CD8-positive, alpha-beta memory T cell (primary cell): ENCODE measurements around the gene FUT8. TPM values are rescaled to one million over a fixed set of nuclear protein-coding genes. Genes with fewer than 3 reads are reported as not detected.
A peak's percentile ranks its signal among the peaks of the same experiment; 100 is the strongest.

Experiments
- CTCF ChIA-PET: fragments of 350-600 bp; sonication (Branson Sonifier 250); formaldehyde crosslinking; loops from one replicate; lab custom pipeline; 2021; ENCODE audit warnings: antibody characterized with exemption; lab: Charles Lee
- POLR2A ChIA-PET: fragments of 350-600 bp; sonication (Branson Sonifier 250); formaldehyde crosslinking; loops from one replicate; lab custom pipeline; 2021; ENCODE audit warnings: antibody characterized with exemption; lab: Charles Lee
- DNase-seq, 5 donors: peaks; one replicate each; pipeline versions ENCODE4 v3.0.0 to v3.0.0-alpha.2; 2020 to 2022; ENCODE audit warnings: mixed read lengths in 1 of 5
- H3K27ac ChIP-seq: one replicate; pipeline ENCODE4 v1.7.0; 2013; ENCODE audit warnings: low read depth, mild to moderate bottlenecking, low read length, moderate library complexity
- H3K27me3 ChIP-seq: 2 replicates; pipeline ENCODE4 v1.7.0; 2013; ENCODE audit warnings: low read length, mild to moderate bottlenecking; ENCODE audit not compliant: insufficient read depth, poor library complexity, severe bottlenecking
- H3K36me3 ChIP-seq: 2 replicates; pipeline ENCODE4 v1.7.0; 2013; ENCODE audit warnings: mild to moderate bottlenecking, low read length, moderate library complexity; ENCODE audit not compliant: insufficient read depth
- H3K4me1 ChIP-seq: 2 replicates; pipeline ENCODE4 v1.7.0; 2013; ENCODE audit warnings: mild to moderate bottlenecking, low read length, moderate library complexity; ENCODE audit not compliant: insufficient read depth
- H3K4me3 ChIP-seq: 2 replicates; pipeline ENCODE4 v1.7.0; 2013; ENCODE audit warnings: mild to moderate bottlenecking, low read length
- H3K9me3 ChIP-seq: 2 replicates; pipeline ENCODE4 v1.7.0; 2013; ENCODE audit warnings: mild to moderate bottlenecking, low read length
- H3K27ac Mint-ChIP-seq, 8 donors: one replicate each; pipeline ENCODE4 v1.8.0; 2020 to 2021; ENCODE audit warnings: mixed read lengths in 8 of 8, mild to moderate bottlenecking in 6 of 8, inconsistent platforms in 3 of 8, moderate library complexity in 3 of 8
- H3K27me3 Mint-ChIP-seq, 2 donors: one replicate each; pipeline ENCODE4 v1.8.0; 2020 to 2021; ENCODE audit warnings: mixed read lengths in 2 of 2, mild to moderate bottlenecking in 1 of 2, moderate library complexity in 1 of 2
- H3K36me3 Mint-ChIP-seq, 3 donors: one replicate each; pipeline ENCODE4 v1.8.0; 2020 to 2021; ENCODE audit warnings: mixed read lengths in 3 of 3, inconsistent platforms in 1 of 3, mild to moderate bottlenecking in 1 of 3
- H3K4me1 Mint-ChIP-seq, 3 donors: one replicate each; pipeline ENCODE4 v1.8.0; 2020 to 2021; ENCODE audit warnings: mixed read lengths in 3 of 3, inconsistent platforms in 1 of 3, mild to moderate bottlenecking in 1 of 3
- H3K4me3 Mint-ChIP-seq, 7 donors: one replicate each; pipeline ENCODE4 v1.8.0; 2020 to 2021; ENCODE audit warnings: mixed read lengths in 7 of 7, mild to moderate bottlenecking in 6 of 7, moderate library complexity in 4 of 7, inconsistent platforms in 2 of 7
- H3K9me3 Mint-ChIP-seq, 5 donors: one replicate each; pipeline ENCODE4 v1.8.0; 2020 to 2022; ENCODE audit warnings: mixed read lengths in 5 of 5, mild to moderate bottlenecking in 3 of 5, moderate library complexity in 2 of 5, inconsistent platforms in 1 of 5
- polyA plus RNA-seq: library from polyadenylated mRNA; unstranded; fragments of 300-500 nt; fragmentation: Illumina TruSeq; gene quantifications from one replicate; pipeline ENCODE4 v1.2.3, GENCODE V29; 2021
- total RNA-seq, 2 experiments: library from RNA; stranded (reverse); gene quantifications; one replicate each; pipeline ENCODE4 v1.2.3, GENCODE V29; 2021

FUT8 gene
- total and polyA plus RNA-seq, 3 experiments from 2014 or later, result 13.3 to 81.7 (median 76.0) TPM

- H3K27me3 ChIP-seq, result no peaks in the 10 kb centered on the region
- Mint-ChIP-seq H3K4me3 (peak overlapping the region in 6 of 7 donors; percentile 4 to 40 (median 16)), H3K27ac (peak overlapping the region in 4 of 8 donors; percentile 18 to 94 (median 46)), H3K4me1 (peaks cover 39 to 57% (median 51%) of the 10 kb centered on the region in 3 donors), H3K9me3 (no peaks in the 10 kb centered on the region), H3K27me3 (no peaks in the 10 kb centered on the region), H3K36me3 (peaks cover 6 to 21% (median 8%) of the 10 kb centered on the region in 3 donors)
- DNase-seq, result no peak
- H3K9me3 ChIP-seq, result no peaks in the 10 kb centered on the region
- no peaks in the 10 kb centered on the region for H3K36me3 ChIP-seq
- peaks cover 21% of the 10 kb centered on the region for H3K4me1 ChIP-seq
- no peak overlapping the region for H3K27ac ChIP-seq
- H3K4me3 ChIP-seq, result no peak overlapping the region
- ChIA-PET CTCF (no interaction called here), POLR2A (interaction anchor here (0.5 to 0.6 kb wide), 2 partner anchors 9 to 63 kb away, joined by 3 to 4 read pairs; no protein-coding TSS in a partner anchor)
Measured at GRCh38 chr14:65438266-65438933, 25.9 kb downstream of the FUT8 start.

GRCh38 chr14:65439117-65439516 is 26.6 kb downstream of the FUT8 start:
- no peak overlapping the region for H3K27ac ChIP-seq
- no peaks in the 10 kb centered on the region for H3K36me3 ChIP-seq
- H3K27ac Mint-ChIP-seq, result no peak overlapping the region
- H3K9me3 Mint-ChIP-seq, result no peaks in the 10 kb centered on the region
- H3K27me3 ChIP-seq, result no peaks in the 10 kb centered on the region
- no peak overlapping the region for H3K4me3 Mint-ChIP-seq
- peaks cover 36 to 53% (median 46%) of the 10 kb centered on the region in 3 donors for H3K4me1 Mint-ChIP-seq
- peaks cover 7 to 20% (median 8%) of the 10 kb centered on the region in 3 donors for H3K36me3 Mint-ChIP-seq
- CTCF ChIA-PET, result no interaction called here
- H3K27me3 Mint-ChIP-seq, result no peaks in the 10 kb centered on the region
- H3K4me1 ChIP-seq, result peaks cover 21% of the 10 kb centered on the region
- no peak for DNase-seq
- no peaks in the 10 kb centered on the region for H3K9me3 ChIP-seq
- POLR2A ChIA-PET, result interaction anchor here (0.6 kb wide), 1 partner anchor 63 kb away, joined by 3 read pairs; no protein-coding TSS in a partner anchor
- H3K4me3 ChIP-seq, result no peak overlapping the region

GRCh38 chr14:65440230-65440629 is 27.7 kb downstream of the FUT8 start:
- no peak for DNase-seq
- POLR2A ChIA-PET, result no interaction called here
- Histone ChIP-seq H3K4me1 (peaks cover 21% of the 10 kb centered on the region), H3K27me3 (no peaks in the 10 kb centered on the region), H3K4me3 (no peak overlapping the region), H3K36me3 (no peaks in the 10 kb centered on the region), H3K9me3 (no peaks in the 10 kb centered on the region), H3K27ac (no peak overlapping the region)
- Mint-ChIP-seq H3K27ac (no peak overlapping the region), H3K36me3 (peaks cover 11 to 21% (median 18%) of the 10 kb centered on the region in 3 donors), H3K27me3 (no peaks in the 10 kb centered on the region), H3K4me3 (no peak overlapping the region), H3K9me3 (peaks cover 0 to 2% (median 0%) of the 10 kb centered on the region in 5 donors), H3K4me1 (peaks cover 31 to 53% (median 46%) of the 10 kb centered on the region in 3 donors)
- CTCF ChIA-PET, result no interaction called here

GRCh38 chr14:65444230-65444629 is 31.7 kb downstream of the FUT8 start:
- Histone ChIP-seq H3K27me3 (no peaks in the 10 kb centered on the region), H3K4me3 (no peak overlapping the region), H3K36me3 (no peaks in the 10 kb centered on the region), H3K27ac (no peak overlapping the region), H3K4me1 (no peaks in the 10 kb centered on the region), H3K9me3 (no peaks in the 10 kb centered on the region)
- no peak overlapping the region for H3K27ac Mint-ChIP-seq
- H3K4me3 Mint-ChIP-seq, result no peak overlapping the region
- H3K4me1 Mint-ChIP-seq, result peaks cover 20 to 52% (median 35%) of the 10 kb centered on the region in 3 donors
- CTCF ChIA-PET, result no interaction called here
- no peaks in the 10 kb centered on the region for H3K27me3 Mint-ChIP-seq
- no peak for DNase-seq
- H3K9me3 Mint-ChIP-seq, result peaks cover 0 to 3% (median 0%) of the 10 kb centered on the region in 5 donors
- POLR2A ChIA-PET, result no interaction called here
- H3K36me3 Mint-ChIP-seq, result peaks cover 12 to 15% (median 14%) of the 10 kb centered on the region in 3 donors

- Mint-ChIP-seq H3K27me3 (no peaks in the 10 kb centered on the region), H3K27ac (no peak overlapping the region), H3K4me3 (no peak overlapping the region), H3K9me3 (peaks cover 0 to 3% (median 0%) of the 10 kb centered on the region in 5 donors), H3K4me1 (peaks cover 14 to 46% (median 36%) of the 10 kb centered on the region in 3 donors), H3K36me3 (peaks cover 14 to 23% (median 14%) of the 10 kb centered on the region in 3 donors)
- Histone ChIP-seq H3K27me3 (no peaks in the 10 kb centered on the region), H3K4me1 (no peaks in the 10 kb centered on the region), H3K27ac (no peak overlapping the region), H3K4me3 (no peak overlapping the region), H3K9me3 (no peaks in the 10 kb centered on the region), H3K36me3 (no peaks in the 10 kb centered on the region)
- ChIA-PET CTCF (no interaction called here), POLR2A (no interaction called here)
- no peak for DNase-seq
Measured at GRCh38 chr14:65446159-65446558, 33.6 kb downstream of the FUT8 start.

GRCh38 chr14:65449647-65450046 is 37.1 kb downstream of the FUT8 start:
- POLR2A ChIA-PET, result no interaction called here
- Histone ChIP-seq H3K36me3 (no peaks in the 10 kb centered on the region), H3K27ac (no peak overlapping the region), H3K4me1 (no peaks in the 10 kb centered on the region), H3K27me3 (no peaks in the 10 kb centered on the region), H3K9me3 (no peaks in the 10 kb centered on the region), H3K4me3 (no peak overlapping the region)
- CTCF ChIA-PET, result interaction anchor here (0.7 kb wide), 1 partner anchor 9 kb away, joined by 3 read pairs; no protein-coding TSS in a partner anchor
- DNase-seq, result no peak
- Mint-ChIP-seq H3K36me3 (peaks cover 13 to 33% (median 15%) of the 10 kb centered on the region in 3 donors), H3K4me1 (peaks cover 24 to 64% (median 50%) of the 10 kb centered on the region in 3 donors), H3K27me3 (no peaks in the 10 kb centered on the region), H3K27ac (no peak overlapping the region), H3K9me3 (peaks cover 0 to 3% (median 0%) of the 10 kb centered on the region in 5 donors), H3K4me3 (no peak overlapping the region)

- H3K9me3 Mint-ChIP-seq, result peaks cover 0 to 6% (median 0%) of the 10 kb centered on the region in 5 donors
- no peaks in the 10 kb centered on the region for H3K9me3 ChIP-seq
- no peaks in the 10 kb centered on the region for H3K4me1 ChIP-seq
- H3K27me3 ChIP-seq, result no peaks in the 10 kb centered on the region
- no peak overlapping the region for H3K4me3 Mint-ChIP-seq
- no peak overlapping the region for H3K27ac Mint-ChIP-seq
- CTCF ChIA-PET, result no interaction called here
- peaks cover 19 to 42% (median 32%) of the 10 kb centered on the region in 3 donors for H3K4me1 Mint-ChIP-seq
- H3K4me3 ChIP-seq, result no peak overlapping the region
- H3K36me3 ChIP-seq, result no peaks in the 10 kb centered on the region
- H3K36me3 Mint-ChIP-seq, result peaks cover 21 to 54% (median 24%) of the 10 kb centered on the region in 3 donors
- no peak for DNase-seq
- POLR2A ChIA-PET, result no interaction called here
- H3K27ac ChIP-seq, result no peak overlapping the region
- no peaks in the 10 kb centered on the region for H3K27me3 Mint-ChIP-seq
Measured at GRCh38 chr14:65453807-65454480, 41.4 kb downstream of the FUT8 start.

- Mint-ChIP-seq H3K27me3 (no peaks in the 10 kb centered on the region), H3K36me3 (peaks cover 23 to 55% (median 29%) of the 10 kb centered on the region in 3 donors), H3K27ac (peak overlapping the region in 1 of 8 donors; percentile 58), H3K4me1 (peaks cover 31 to 47% (median 41%) of the 10 kb centered on the region in 3 donors), H3K9me3 (peaks cover 0 to 6% (median 0%) of the 10 kb centered on the region in 5 donors), H3K4me3 (no peak overlapping the region)
- no peaks in the 10 kb centered on the region for H3K36me3 ChIP-seq
- no peaks in the 10 kb centered on the region for H3K9me3 ChIP-seq
- no peak for DNase-seq
- peaks cover 2% of the 10 kb centered on the region for H3K4me1 ChIP-seq
- CTCF ChIA-PET, result no interaction called here
- no peak overlapping the region for H3K4me3 ChIP-seq
- no peaks in the 10 kb centered on the region for H3K27me3 ChIP-seq
- POLR2A ChIA-PET, result no interaction called here
- H3K27ac ChIP-seq, result no peak overlapping the region
Measured at GRCh38 chr14:65456247-65456646, 43.7 kb downstream of the FUT8 start.
